CD4-positive, CD25-positive, alpha-beta regulatory T cell (primary cell): Measurements from ENCODE around the gene LIAS. TPM values are rescaled to one million over a fixed set of nuclear protein-coding genes. Genes with fewer than 3 reads are reported as not detected.

ENCODE experiments used
- ATAC-seq, 2 donors: fragments of 150-1000 bp; cut with Tn5 transposase; one replicate each; pipeline ENCODE4 v1.10.0; 2021; ENCODE audit warnings: low read depth in 2 of 2, moderate number of reproducible peaks in 2 of 2, moderate library complexity in 1 of 2
- DNase-seq, 3 donors: peaks; one replicate each; pipeline versions ENCODE4 v3.0.0 to v3.0.0-alpha.2; 2012 to 2022; ENCODE audit warnings: mixed read lengths in 1 of 3
- H3K27ac ChIP-seq: one replicate; pipeline ENCODE4 v1.7.0; 2013; ENCODE audit warnings: mild to moderate bottlenecking, low read length; ENCODE audit not compliant: insufficient read depth, poor library complexity, severe bottlenecking
- H3K27me3 ChIP-seq: one replicate; pipeline ENCODE4 v1.7.0; 2013; ENCODE audit warnings: low read length; ENCODE audit not compliant: control insufficient read depth, insufficient read depth
- H3K36me3 ChIP-seq: one replicate; pipeline ENCODE4 v1.7.0; 2013; ENCODE audit warnings: mild to moderate bottlenecking, low read length, moderate library complexity; ENCODE audit not compliant: control insufficient read depth, insufficient read depth
- H3K4me1 ChIP-seq: 2 replicates; pipeline ENCODE4 v1.7.0; 2013; ENCODE audit warnings: mild to moderate bottlenecking, low read length; ENCODE audit not compliant: insufficient read depth, control insufficient read depth, poor library complexity, severe bottlenecking
- H3K4me3 ChIP-seq: one replicate; pipeline ENCODE4 v1.7.0; 2013; ENCODE audit warnings: low read depth, mild to moderate bottlenecking, low read length, moderate library complexity
- H3K9me3 ChIP-seq, 2 experiments: 1 replicate in 1 of 2; 2 replicates in 1 of 2; pipeline ENCODE4 v1.7.0; 2013; ENCODE audit warnings: low read length in 2 of 2, mild to moderate bottlenecking in 1 of 2, moderate library complexity in 1 of 2; ENCODE audit not compliant: control insufficient read depth in 2 of 2
- H3K27ac Mint-ChIP-seq, 3 donors: one replicate each; pipeline ENCODE4 v1.8.0; 2020 to 2022; ENCODE audit warnings: mild to moderate bottlenecking in 3 of 3, mixed read lengths in 3 of 3, moderate library complexity in 2 of 3
- H3K27me3 Mint-ChIP-seq: one replicate; pipeline ENCODE4 v1.8.0; 2022; ENCODE audit warnings: mild to moderate bottlenecking, mixed read lengths
- H3K36me3 Mint-ChIP-seq: one replicate; pipeline ENCODE4 v1.8.0; 2020; ENCODE audit warnings: mixed read lengths
- H3K4me1 Mint-ChIP-seq, 4 donors: one replicate each; pipeline ENCODE4 v1.8.0; 2020 to 2022; ENCODE audit warnings: mixed read lengths in 4 of 4, mild to moderate bottlenecking in 1 of 4
- H3K4me3 Mint-ChIP-seq, 4 donors: one replicate each; pipeline ENCODE4 v1.8.0; 2020 to 2022; ENCODE audit warnings: mild to moderate bottlenecking in 4 of 4, mixed read lengths in 4 of 4, moderate library complexity in 3 of 4
- H3K9me3 Mint-ChIP-seq, 7 donors: one replicate each; pipeline ENCODE4 v1.8.0; 2020 to 2022; ENCODE audit warnings: mixed read lengths in 7 of 7, mild to moderate bottlenecking in 3 of 7, moderate library complexity in 2 of 7
- polyA plus RNA-seq, 4 donors: library from polyadenylated mRNA; unstranded; fragments of 300-500 nt; fragmentation: Illumina TruSeq; gene quantifications; one replicate each; pipeline ENCODE4 v1.2.3, GENCODE V29; 2021
- total RNA-seq: library from RNA; stranded (reverse); gene quantifications from one replicate; pipeline ENCODE4 v1.2.3, GENCODE V29; 2022

LIAS gene
- total and polyA plus RNA-seq, 5 donors from 2014 or later, result 10.6 to 13.6 (median 12.2) TPM

DNA sequence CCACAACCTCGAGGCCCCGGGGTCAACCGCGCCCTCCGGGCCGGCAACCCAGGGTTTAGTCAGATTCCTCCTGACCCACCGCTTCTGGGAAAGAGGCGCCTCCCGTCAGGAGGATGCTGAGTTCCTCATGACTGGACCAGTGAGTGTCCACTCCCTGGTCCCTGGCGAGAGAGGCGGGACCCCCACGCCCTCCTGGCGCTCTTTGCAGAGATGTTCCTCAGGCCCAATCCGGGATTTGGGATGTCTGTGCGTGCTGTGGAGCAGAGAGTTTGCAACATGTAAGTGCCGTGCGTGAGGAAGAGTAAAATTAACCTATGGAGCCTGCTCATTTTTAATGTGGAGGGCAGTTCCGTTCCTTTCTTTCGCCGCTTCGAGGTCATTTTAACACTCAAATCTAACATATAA is 69.2 kb downstream of the LIAS start:
- ATAC-seq, result no peak
- no peaks in the 10 kb centered on the region for H3K36me3 ChIP-seq
- Mint-ChIP-seq H3K9me3 (peaks cover 0 to 22% (median 8%) of the 10 kb centered on the region in 7 donors), H3K4me1 (peaks cover 9 to 27% (median 20%) of the 10 kb centered on the region in 4 donors), H3K36me3 (peaks cover 8% of the 10 kb centered on the region), H3K27ac (peak overlapping the region; percentile 82 to 97 (median 89)), H3K27me3 (no peaks in the 10 kb centered on the region), H3K4me3 (peak overlapping the region; percentile 97 to 99 (median 98))
- H3K4me3 ChIP-seq, result peak overlapping the region; percentile 37
- H3K27me3 ChIP-seq, result no peaks in the 10 kb centered on the region
- H3K9me3 ChIP-seq, result peaks cover 0 to 6% of the 10 kb centered on the region in 2 experiments
- H3K27ac ChIP-seq, result peak overlapping the region; percentile 66
- DNase-seq, result no peak
- peaks cover 21% of the 10 kb centered on the region for H3K4me1 ChIP-seq

Other genes starting within 250 kb of the LIAS start
- gene RFC1, start 92.7 kb upstream of the LIAS start, total RNA-seq, result 87.1 TPM
- 10 to 100 TPM; 27.3 to 33.9 (median 31.1) TPM for gene RFC1, start 92.7 kb upstream of the LIAS start, polyA plus RNA-seq
- not detected for gene KLB, start 52.1 kb upstream of the LIAS start, total RNA-seq
- gene KLB, start 52.1 kb upstream of the LIAS start, polyA plus RNA-seq, result under 1 TPM in 2 of 4 donors, not detected in 2; 0.06 to 0.07 TPM
- 1,902 TPM for gene RPL9, start 134 bp upstream of the LIAS start, total RNA-seq
- 1,000 to 10,000 TPM; 1,739 to 2,644 (median 2,251) TPM for gene RPL9, start 134 bp upstream of the LIAS start, polyA plus RNA-seq
- gene UGDH, start 68.4 kb downstream of the LIAS start, total RNA-seq, result 6.7 TPM
- 10 to 100 TPM; 15.6 to 23.1 (median 19.5) TPM for gene UGDH, start 68.4 kb downstream of the LIAS start, polyA plus RNA-seq
- 5.2 TPM for gene SMIM14, start 179.8 kb downstream of the LIAS start, total RNA-seq
- gene SMIM14, start 179.8 kb downstream of the LIAS start, polyA plus RNA-seq, result 10 to 100 TPM; 19.4 to 28.6 (median 22.6) TPM
- 56.0 TPM for gene UBE2K, start 239.1 kb downstream of the LIAS start, total RNA-seq
- gene UBE2K, start 239.1 kb downstream of the LIAS start, polyA plus RNA-seq, result 10 to 100 TPM; 67.6 to 96.6 (median 74.1) TPM